CD4-positive, alpha-beta T cell (primary cell): ENCODE measurements around the gene LCNL1. TPM values are rescaled to one million over a fixed set of nuclear protein-coding genes. Genes with fewer than 3 reads are reported as not detected.

Experiments used
- ATAC-seq: fragments of 200-7000 bp; cut with Tn5 transposase; one replicate; pipeline ENCODE4 v1.10.0; 2022; ENCODE audit warnings: mild to moderate bottlenecking; ENCODE audit not compliant: poor library complexity
- CTCF ChIA-PET: fragments of 350-600 bp; sonication (Branson Sonifier 250); formaldehyde crosslinking; loops from one replicate; lab custom pipeline; 2021; ENCODE audit warnings: antibody characterized with exemption, inconsistent platforms; lab: Charles Lee
- POLR2A ChIA-PET: fragments of 350-600 bp; sonication (Branson Sonifier 250); formaldehyde crosslinking; loops from one replicate; lab custom pipeline; 2021; ENCODE audit warnings: antibody characterized with exemption, inconsistent platforms; lab: Charles Lee
- DNase-seq, 14 experiments: peaks; one replicate each; pipeline ENCODE4 v3.0.0-alpha.2; 2013 to 2020; ENCODE audit warnings: mixed read lengths in 2 of 14
- H3K27ac ChIP-seq, 2 donors: one replicate each; pipeline versions ENCODE4 v1.5.1 to v1.7.0; 2013; ENCODE audit warnings: low read length in 2 of 2, low read depth in 1 of 2, mild to moderate bottlenecking in 1 of 2
- H3K27me3 ChIP-seq, 2 experiments: 1 replicate in 1 of 2; 2 replicates in 1 of 2; pipeline versions ENCODE4 v1.6.1 to v1.7.0; 2013; ENCODE audit warnings: low read length in 2 of 2, control low read depth in 1 of 2, mild to moderate bottlenecking in 1 of 2, moderate library complexity in 1 of 2; ENCODE audit not compliant: insufficient read depth in 2 of 2, control insufficient read depth in 1 of 2
- H3K36me3 ChIP-seq: one replicate; pipeline ENCODE4 v1.6.1; 2013; ENCODE audit warnings: low read length, control low read depth; ENCODE audit not compliant: insufficient read depth
- H3K4me1 ChIP-seq: one replicate; pipeline ENCODE4 v1.6.1; 2013; ENCODE audit warnings: low read length, control low read depth; ENCODE audit not compliant: insufficient read depth
- H3K4me3 ChIP-seq: one replicate; pipeline ENCODE4 v1.5.1; 2013; ENCODE audit warnings: mild to moderate bottlenecking, low read length, moderate library complexity
- H3K9me3 ChIP-seq, 2 experiments: 1 replicate in 1 of 2; 2 replicates in 1 of 2; pipeline versions ENCODE4 v1.6.1 to v1.7.0; 2013; ENCODE audit warnings: low read length in 2 of 2, mild to moderate bottlenecking in 2 of 2, control low read depth in 1 of 2, moderate library complexity in 1 of 2; ENCODE audit not compliant: control insufficient read depth in 1 of 2, insufficient read depth in 1 of 2
- H3K27ac Mint-ChIP-seq: one replicate; pipeline ENCODE4 v1.8.0; 2020; ENCODE audit warnings: mixed read lengths
- H3K27me3 Mint-ChIP-seq: one replicate; pipeline ENCODE4 v1.8.0; 2021; ENCODE audit warnings: mixed read lengths
- H3K36me3 Mint-ChIP-seq: one replicate; pipeline ENCODE4 v1.8.0; 2021; ENCODE audit warnings: low read depth, mixed read lengths
- H3K4me1 Mint-ChIP-seq: one replicate; pipeline ENCODE4 v1.8.0; 2021; ENCODE audit warnings: low read depth, mixed read lengths
- H3K4me3 Mint-ChIP-seq: one replicate; pipeline ENCODE4 v1.8.0; 2020; ENCODE audit warnings: mild to moderate bottlenecking, mixed read lengths
- H3K9me3 Mint-ChIP-seq: one replicate; pipeline ENCODE4 v1.8.0; 2020; ENCODE audit warnings: mixed read lengths
- intact Hi-C, 2 experiments: fragments of 100-400 bp; cut with DNase I in 1 of 2; cut with micrococcal nuclease in 1 of 2; formaldehyde crosslinking; loops; one replicate each; pipeline versions ENCODE4 v1.15.1 to v1.9.0; 2023 to 2025; cut with DNase I, micrococcal nuclease
- total RNA-seq, 174 experiments: library from RNA in 2 of 174; stranded (reverse) in 2 of 174; gene quantifications; one replicate each; pipeline ENCODE4 v1.2.3 and lab custom pipeline; 2021 to 2026
- TF ChIP-seq, protein P1 (sequence below): fragments of 200-600 bp; IDR thresholded peaks from one replicate; pipeline ENCODE4 v1.8.0; 2022; ENCODE audit warnings: antibody characterized with exemption, mild to moderate bottlenecking

The LCNL1 gene
- total RNA-seq, 2 experiments from 2014 or later: 0.93 to 1.0 TPM

DNA sequence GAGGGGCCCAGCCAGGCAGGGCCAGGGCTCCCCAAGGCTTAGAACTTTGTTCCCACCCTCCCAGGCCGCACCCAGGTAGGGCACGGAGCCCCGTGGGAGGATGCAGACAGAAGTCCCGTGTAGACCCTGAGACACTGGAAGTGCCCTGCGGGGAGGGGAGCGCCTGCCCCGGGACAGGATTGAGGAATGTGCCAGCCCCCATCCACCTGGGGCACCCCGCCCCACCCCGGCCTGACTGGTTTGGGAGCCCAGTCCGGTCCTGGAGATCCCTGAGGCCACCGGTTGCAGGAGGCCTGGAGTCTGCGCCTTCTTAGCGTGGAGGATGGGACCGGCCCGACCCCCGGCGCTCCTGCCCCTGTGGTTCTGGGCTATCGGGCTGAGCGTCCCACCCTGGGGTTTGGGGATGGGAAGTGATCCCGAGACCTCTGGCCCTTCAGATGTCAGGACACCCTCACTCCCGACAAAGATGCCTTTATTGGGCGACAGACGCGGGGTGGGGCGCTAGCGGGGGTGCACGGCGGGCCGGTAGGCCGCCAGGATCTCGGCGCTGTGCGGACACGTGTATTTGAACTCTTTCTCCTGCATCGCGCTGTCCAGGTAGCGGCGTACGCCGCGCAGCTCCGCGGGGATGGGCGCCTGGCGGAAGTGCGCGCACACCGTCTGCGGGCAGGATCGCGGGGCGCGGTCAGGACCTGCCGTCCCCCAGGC, 11.5 kb downstream of the LCNL1 start:
- no peak overlapping the region for H3K27ac ChIP-seq
- no peak overlapping the region for H3K27ac Mint-ChIP-seq
- no peak overlapping the region for H3K4me3 Mint-ChIP-seq
- no peak overlapping the region for H3K4me3 ChIP-seq
- peaks cover 45% of the 10 kb centered on the region for H3K4me1 Mint-ChIP-seq
- DNase-seq (no peak), ATAC-seq (no peak)
- TF ChIP-seq, protein P1, sequence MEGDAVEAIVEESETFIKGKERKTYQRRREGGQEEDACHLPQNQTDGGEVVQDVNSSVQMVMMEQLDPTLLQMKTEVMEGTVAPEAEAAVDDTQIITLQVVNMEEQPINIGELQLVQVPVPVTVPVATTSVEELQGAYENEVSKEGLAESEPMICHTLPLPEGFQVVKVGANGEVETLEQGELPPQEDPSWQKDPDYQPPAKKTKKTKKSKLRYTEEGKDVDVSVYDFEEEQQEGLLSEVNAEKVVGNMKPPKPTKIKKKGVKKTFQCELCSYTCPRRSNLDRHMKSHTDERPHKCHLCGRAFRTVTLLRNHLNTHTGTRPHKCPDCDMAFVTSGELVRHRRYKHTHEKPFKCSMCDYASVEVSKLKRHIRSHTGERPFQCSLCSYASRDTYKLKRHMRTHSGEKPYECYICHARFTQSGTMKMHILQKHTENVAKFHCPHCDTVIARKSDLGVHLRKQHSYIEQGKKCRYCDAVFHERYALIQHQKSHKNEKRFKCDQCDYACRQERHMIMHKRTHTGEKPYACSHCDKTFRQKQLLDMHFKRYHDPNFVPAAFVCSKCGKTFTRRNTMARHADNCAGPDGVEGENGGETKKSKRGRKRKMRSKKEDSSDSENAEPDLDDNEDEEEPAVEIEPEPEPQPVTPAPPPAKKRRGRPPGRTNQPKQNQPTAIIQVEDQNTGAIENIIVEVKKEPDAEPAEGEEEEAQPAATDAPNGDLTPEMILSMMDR: no peak
- ChIA-PET CTCF (interaction anchor here (1.3 kb wide), 1 partner anchor 40 kb away, joined by 3 read pairs; no protein-coding TSS in a partner anchor), POLR2A (interaction anchor here (1.6 kb wide), 1 partner anchor 35 kb away, joined by 5 read pairs; no protein-coding TSS in a partner anchor)
- intact Hi-C loops: loop anchor here in 1 of 2 experiments (5.0 kb wide), 1 partner anchor 413 kb away; no protein-coding TSS in a partner anchor
- H3K9me3 ChIP-seq: no peaks in the 10 kb centered on the region
- H3K27me3 ChIP-seq: peaks cover 0 to 4% of the 10 kb centered on the region in 2 experiments
- peaks cover 10% of the 10 kb centered on the region for H3K27me3 Mint-ChIP-seq
- H3K36me3 Mint-ChIP-seq: peaks cover 8% of the 10 kb centered on the region
- H3K9me3 Mint-ChIP-seq: no peaks in the 10 kb centered on the region
- peaks cover 10% of the 10 kb centered on the region for H3K36me3 ChIP-seq
- H3K4me1 ChIP-seq: peaks cover 72% of the 10 kb centered on the region

DNA sequence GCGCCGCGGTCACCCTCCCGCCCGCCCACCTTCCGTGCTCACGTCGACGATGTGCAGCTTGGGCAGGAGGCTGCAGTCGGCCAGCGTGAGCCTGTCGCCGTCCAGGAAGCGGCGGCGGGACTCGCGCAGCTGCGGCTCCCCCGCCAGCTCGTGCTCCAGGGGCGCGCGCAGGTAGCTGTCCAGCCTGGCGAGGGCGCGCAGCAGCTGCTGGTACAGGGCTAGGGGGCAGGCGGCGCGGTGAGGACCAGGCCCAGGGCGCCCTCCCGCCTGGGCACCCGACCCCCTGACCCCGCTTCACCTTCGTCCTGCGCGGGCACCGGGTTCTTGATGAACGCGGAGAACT, 12.1 kb downstream of the LCNL1 start:
- peaks cover 45% of the 10 kb centered on the region for H3K4me1 Mint-ChIP-seq
- peaks cover 8% of the 10 kb centered on the region for H3K36me3 Mint-ChIP-seq
- Histone ChIP-seq H3K9me3 (no peaks in the 10 kb centered on the region), H3K27ac (no peak overlapping the region), H3K4me1 (peaks cover 77% of the 10 kb centered on the region), H3K36me3 (peaks cover 10% of the 10 kb centered on the region), H3K4me3 (no peak overlapping the region), H3K27me3 (peaks cover 0 to 4% of the 10 kb centered on the region in 2 experiments)
- DNase-seq: no peak
- H3K27me3 Mint-ChIP-seq: peaks cover 10% of the 10 kb centered on the region
- no peak overlapping the region for H3K27ac Mint-ChIP-seq
- H3K4me3 Mint-ChIP-seq: no peak overlapping the region
- TF ChIP-seq, protein P1: no peak
- ATAC-seq: no peak
- intact Hi-C loops: loop anchor here in 1 of 2 experiments (5.0 kb wide), 1 partner anchor 412 kb away; no protein-coding TSS in a partner anchor
- ChIA-PET POLR2A (no interaction called here), CTCF (interaction anchor here (1.6 kb wide), 1 partner anchor 153 kb away, joined by 6 read pairs; the partner anchor contains the start of gene AJM1)
- no peaks in the 10 kb centered on the region for H3K9me3 Mint-ChIP-seq

DNA sequence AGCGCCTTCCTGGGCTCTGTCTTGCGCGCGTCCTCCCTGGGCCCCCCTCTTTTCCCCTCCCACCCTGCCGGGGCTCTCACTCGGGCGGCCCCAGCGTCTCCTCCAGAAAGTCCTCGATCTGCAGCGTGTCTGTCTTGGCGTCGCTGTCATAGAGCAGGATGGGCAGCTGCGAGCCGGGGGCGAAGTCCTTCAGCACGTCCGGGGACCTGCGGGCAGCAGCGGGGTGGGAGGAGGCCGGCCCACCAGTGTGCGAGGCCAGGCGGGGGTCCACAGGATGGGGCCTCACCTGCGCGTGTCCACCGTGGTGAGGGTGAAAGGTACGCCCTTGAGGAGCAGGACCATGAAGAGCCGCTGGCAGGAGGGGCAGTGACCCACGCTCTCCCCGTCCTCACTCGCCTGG, 12.6 kb downstream of the LCNL1 start:
- no peak for DNase-seq
- POLR2A ChIA-PET: interaction anchor here (1.1 to 1.3 kb wide), 2 partner anchors 51 to 203 kb away, joined by 3 to 4 read pairs; partner anchors contain the start of gene FBXW5
- no peak overlapping the region for H3K27ac ChIP-seq
- peaks cover 82% of the 10 kb centered on the region for H3K4me1 ChIP-seq
- H3K36me3 Mint-ChIP-seq: peaks cover 8% of the 10 kb centered on the region
- H3K36me3 ChIP-seq: peaks cover 10% of the 10 kb centered on the region
- H3K27ac Mint-ChIP-seq: no peak overlapping the region
- TF ChIP-seq, protein P1: no peak
- CTCF ChIA-PET: interaction anchor here (1.4 to 1.8 kb wide), 3 partner anchors 40 to 153 kb away, joined by 3 to 9 read pairs (median 6); partner anchors contain the start of genes AJM1 and FBXW5
- peaks cover 0 to 4% of the 10 kb centered on the region in 2 experiments for H3K27me3 ChIP-seq
- H3K4me3 ChIP-seq: no peak overlapping the region
- H3K4me1 Mint-ChIP-seq: peaks cover 50% of the 10 kb centered on the region
- H3K9me3 Mint-ChIP-seq: no peaks in the 10 kb centered on the region
- intact Hi-C loops: no loop called here
- H3K4me3 Mint-ChIP-seq: no peak overlapping the region
- peaks cover 10% of the 10 kb centered on the region for H3K27me3 Mint-ChIP-seq
- no peak for ATAC-seq
- no peaks in the 10 kb centered on the region for H3K9me3 ChIP-seq
